ENCODE data around the gene TRAF2.
"Not testable (repeated sequence)": the region's sequence is repeated elsewhere in the genome, so short reads cannot be mapped to it uniquely, and the experiment has no call there.

Gene TRAF2

GRCh38 chr9:136840877-136841645, 45.3 kb upstream of the TRAF2 start:
- peak overlapping the region; percentile 90 for H3K27ac ChIP-seq
- peak; percentile 38 for DNase-seq (ENCODE audit: low spot score)
- ChIA-PET POLR2A (ENCODE audit: low non-redundant PET) (interaction anchor here (0.6 to 1.1 kb wide), 2 partner anchors 18 to 109 kb away, joined by 3 to 6 read pairs; no protein-coding TSS in a partner anchor), CTCF (interaction anchor here (0.6 to 1.4 kb wide), 5 partner anchors 22 to 1925 kb away, joined by 3 to 6 read pairs (median 3); partner anchors contain the start of gene NPDC1)
- TF ChIP-seq CTCF (conservative IDR thresholded peaks at IDR 0.05; ENCODE audit: low read depth) = no peak

- POLR2A ChIA-PET (ENCODE audit: low non-redundant PET) = interaction anchor here (1.1 kb wide), 1 partner anchor 17 kb away, joined by 6 read pairs; no protein-coding TSS in a partner anchor
- peak overlapping the region; percentile 90 for H3K27ac ChIP-seq
- CTCF ChIA-PET = interaction anchor here (0.6 to 2.7 kb wide), 11 partner anchors 9 to 1926 kb away, joined by 3 to 25 read pairs (median 5); no protein-coding TSS in a partner anchor
- not testable (repeated sequence) for DNase-seq (ENCODE audit: low spot score)
These were observed 44.5 kb upstream of the TRAF2 start for GRCh38 chr9:136841646-136842379.

- peak; percentile 96 for TF ChIP-seq CTCF (conservative IDR thresholded peaks at IDR 0.05; ENCODE audit: low read depth)
- peak within 1 kb of the TSS; percentile 90 for H3K27ac ChIP-seq
- CTCF ChIA-PET = interaction anchor here (0.6 to 2.7 kb wide), 15 partner anchors 9 to 193 kb away, joined by 3 to 25 read pairs (median 4); partner anchors contain the start of gene RABL6
- peak; percentile 71 for DNase-seq (ENCODE audit: low spot score)
- POLR2A ChIA-PET (ENCODE audit: low non-redundant PET) = interaction anchor here (0.5 to 1.1 kb wide), 2 partner anchors 17 to 43 kb away, joined by 3 to 6 read pairs; no protein-coding TSS in a partner anchor
These were observed 43.9 kb upstream of the TRAF2 start, which contains the start of gene AJM1 for GRCh38 chr9:136842380-136842948. Gene AJM1 (plus strand): TSS chr9:136842478. CDS start chr9:136844415, 1,937 bp downstream.

- H3K27ac ChIP-seq = peak overlapping the region; percentile 90
- POLR2A ChIA-PET (ENCODE audit: low non-redundant PET); DNase-seq (ENCODE audit: low spot score): not testable (repeated sequence)
- CTCF ChIA-PET = interaction anchor here (0.6 to 2.7 kb wide), 12 partner anchors 8 to 192 kb away, joined by 3 to 25 read pairs (median 3); partner anchors contain the start of gene RABL6
These were observed 43.0 kb upstream of the TRAF2 start for GRCh38 chr9:136843159-136843800.

- DNase-seq (ENCODE audit: low spot score); POLR2A ChIA-PET (ENCODE audit: low non-redundant PET); H3K27ac ChIP-seq: not testable (repeated sequence)
- CTCF ChIA-PET = interaction anchor here (0.6 to 2.7 kb wide), 8 partner anchors 9 to 191 kb away, joined by 3 to 25 read pairs (median 3); partner anchors contain the start of gene EDF1
- TF ChIP-seq CTCF (conservative IDR thresholded peaks at IDR 0.05; ENCODE audit: low read depth) = peak; percentile 90
These were observed 42.2 kb upstream of the TRAF2 start for GRCh38 chr9:136843801-136844740.

- no peak for TF ChIP-seq CTCF (conservative IDR thresholded peaks at IDR 0.05; ENCODE audit: low read depth)
- DNase-seq (ENCODE audit: low spot score) = no peak
- H3K27ac ChIP-seq = no peak overlapping the region
- POLR2A ChIA-PET (ENCODE audit: low non-redundant PET) = no interaction called here
- CTCF ChIA-PET = interaction anchor here (0.6 to 1.2 kb wide), 3 partner anchors 21 to 190 kb away, joined by 3 to 5 read pairs (median 3); partner anchors contain the start of gene EDF1
These were observed 41.4 kb upstream of the TRAF2 start for GRCh38 chr9:136844761-136845464.
